HEK293 (cell line): ENCODE results near the gene TTLL11.

Experiments
- CTCF ChIA-PET: fragments of 350-600 bp; formaldehyde crosslinking; extraction: SDS; loops from one replicate; lab custom pipeline; 2021; ENCODE audit warnings: antibody characterized with exemption; lab: Yijun Ruan, JAX
- POLR2A ChIA-PET: fragments of 300-600 bp; formaldehyde crosslinking; extraction: SDS; loops from one replicate; lab custom pipeline; 2020; ENCODE audit warnings: antibody characterized with exemption, inconsistent platforms; lab: Yijun Ruan, JAX
- H3K27ac ChIP-seq: fragments of 200-500 bp; sonication (Bioruptor generic); 2 replicates; pipeline ENCODE4 v1.5.1; 2014; ENCODE audit warnings: low read depth, low read length, control low read depth, inconsistent platforms; ENCODE audit errors: extremely low read depth
- H3K36me3 ChIP-seq, 2 experiments: fragments of 200-500 bp in 1 of 2; sonication (Bioruptor generic) in 1 of 2; 1 replicate in 1 of 2; 2 replicates in 1 of 2; pipeline ENCODE4 v1.5.1; 2014 to 2017; ENCODE audit warnings: inconsistent platforms in 2 of 2, low read length in 2 of 2; ENCODE audit not compliant: control insufficient read depth in 2 of 2, insufficient read depth in 1 of 2
- H3K4me1 ChIP-seq: fragments of 200-500 bp; sonication (Bioruptor generic); 2 replicates; pipeline ENCODE4 v1.5.1; 2014; ENCODE audit warnings: mild to moderate bottlenecking, low read length, inconsistent platforms; ENCODE audit not compliant: control insufficient read depth, insufficient read depth
- H3K4me3 ChIP-seq: 2 replicates; pipeline ENCODE4 v1.5.1; 2011; ENCODE audit warnings: low read depth, mild to moderate bottlenecking, control low read depth, low read length, moderate library complexity
- H3K9me3 ChIP-seq: fragments of 200-500 bp; sonication (Bioruptor generic); 2 replicates; pipeline ENCODE4 v1.5.1; 2014; ENCODE audit warnings: low read depth, low read length, inconsistent platforms; ENCODE audit not compliant: control insufficient read depth, insufficient read depth
- BCL11B ChIP-seq: fragments of 450-650 bp; formaldehyde crosslinking; IDR thresholded peaks from 2 replicates; pipeline ENCODE4 v1.5.1; 2016; ENCODE audit warnings: low read depth, missing biosample characterization, missing genetic modification characterization
- KLF9 ChIP-seq: fragments of 450-650 bp; formaldehyde crosslinking; IDR thresholded peaks from 2 replicates; pipeline ENCODE4 v1.5.1; 2016; ENCODE audit warnings: missing biosample characterization, missing genetic modification characterization, low read depth
- MEIS1 ChIP-seq: sonication (generic); formaldehyde crosslinking; IDR thresholded peaks from 2 replicates; pipeline ENCODE4 v1.8.1; 2022; ENCODE audit warnings: missing genetic modification reagents, mild to moderate bottlenecking, borderline replicate concordance
- SETDB1 ChIP-seq: IDR thresholded peaks from one replicate; pipeline ENCODE4 v1.6.1; 2017; ENCODE audit warnings: mild to moderate bottlenecking, low read length, moderate library complexity, mixed read lengths; ENCODE audit not compliant: insufficient read length
- WT1 ChIP-seq: fragments of 450-650 bp; formaldehyde crosslinking; IDR thresholded peaks from 2 replicates; pipeline ENCODE4 v1.5.1; 2016; ENCODE audit warnings: missing biosample characterization, missing genetic modification characterization
- ZNF146 ChIP-seq: fragments of 450-650 bp; formaldehyde crosslinking; IDR thresholded peaks from 2 replicates; pipeline ENCODE4 v1.5.1; 2016; ENCODE audit warnings: missing biosample characterization, missing genetic modification characterization
- ZNF174 ChIP-seq: fragments of 450-650 bp; formaldehyde crosslinking; IDR thresholded peaks from 2 replicates; pipeline ENCODE4 v1.5.0; 2017; ENCODE audit warnings: missing biosample characterization, mild to moderate bottlenecking, missing genetic modification characterization
- ZNF223 ChIP-seq: fragments of 450-650 bp; formaldehyde crosslinking; IDR thresholded peaks from 2 replicates; pipeline ENCODE4 v1.5.1; 2016; ENCODE audit warnings: missing biosample characterization, missing genetic modification characterization
- ZNF426 ChIP-seq: fragments of 450-650 bp; formaldehyde crosslinking; IDR thresholded peaks from 2 replicates; pipeline ENCODE4 v1.5.1; 2017; ENCODE audit warnings: missing biosample characterization, missing genetic modification characterization, mild to moderate bottlenecking, inconsistent platforms, moderate library complexity
- ZNF514 ChIP-seq: fragments of 450-650 bp; formaldehyde crosslinking; IDR thresholded peaks from 2 replicates; pipeline ENCODE4 v1.5.1; 2016; ENCODE audit warnings: missing biosample characterization, missing genetic modification characterization
- ZNF544 ChIP-seq: fragments of 450-650 bp; formaldehyde crosslinking; IDR thresholded peaks from 2 replicates; pipeline ENCODE4 v1.5.0; 2017; ENCODE audit warnings: missing biosample characterization, missing genetic modification characterization
- ZNF558 ChIP-seq: fragments of 450-650 bp; formaldehyde crosslinking; IDR thresholded peaks from 2 replicates; pipeline ENCODE4 v1.5.1; 2016; ENCODE audit warnings: missing biosample characterization, missing genetic modification characterization
- ZNF658 ChIP-seq: fragments of 450-650 bp; formaldehyde crosslinking; IDR thresholded peaks from 2 replicates; pipeline ENCODE4; 2016; ENCODE audit warnings: missing biosample characterization, missing genetic modification characterization
- ZNF768 ChIP-seq: fragments of 450-650 bp; formaldehyde crosslinking; IDR thresholded peaks from 2 replicates; pipeline ENCODE4 v1.5.1; 2018; ENCODE audit warnings: missing biosample characterization, mild to moderate bottlenecking, missing genetic modification characterization
- ZNF776 ChIP-seq: fragments of 450-650 bp; formaldehyde crosslinking; IDR thresholded peaks from 2 replicates; pipeline ENCODE4 v1.5.0; 2017; ENCODE audit warnings: missing biosample characterization, missing genetic modification characterization, borderline replicate concordance
- TF ChIP-seq, protein P1 (sequence below): fragments of 450-650 bp; formaldehyde crosslinking; IDR thresholded peaks from 2 replicates; pipeline ENCODE4 v1.5.1; 2016; ENCODE audit warnings: missing biosample characterization, missing genetic modification characterization
- TF ChIP-seq, protein P2 (sequence below): fragments of 450-650 bp; formaldehyde crosslinking; IDR thresholded peaks from 2 replicates; pipeline ENCODE4 v1.5.1; 2016; ENCODE audit warnings: missing biosample characterization, missing genetic modification characterization
- TF ChIP-seq, protein P3 (sequence below): fragments of 450-650 bp; formaldehyde crosslinking; IDR thresholded peaks from 2 replicates; pipeline ENCODE4 v1.5.1; 2016; ENCODE audit warnings: missing biosample characterization, missing genetic modification characterization, borderline replicate concordance
- TF ChIP-seq, protein P4 (sequence below): fragments of 450-650 bp; formaldehyde crosslinking; IDR thresholded peaks from 2 replicates; pipeline ENCODE4 v1.5.1; 2016; ENCODE audit warnings: missing biosample characterization, missing genetic modification characterization
- TF ChIP-seq, protein P5 (sequence below): fragments of 450-650 bp; formaldehyde crosslinking; IDR thresholded peaks from 2 replicates; pipeline ENCODE4 v1.5.1; 2016; ENCODE audit warnings: missing biosample characterization, missing genetic modification characterization, borderline replicate concordance

TTLL11 gene

DNA sequence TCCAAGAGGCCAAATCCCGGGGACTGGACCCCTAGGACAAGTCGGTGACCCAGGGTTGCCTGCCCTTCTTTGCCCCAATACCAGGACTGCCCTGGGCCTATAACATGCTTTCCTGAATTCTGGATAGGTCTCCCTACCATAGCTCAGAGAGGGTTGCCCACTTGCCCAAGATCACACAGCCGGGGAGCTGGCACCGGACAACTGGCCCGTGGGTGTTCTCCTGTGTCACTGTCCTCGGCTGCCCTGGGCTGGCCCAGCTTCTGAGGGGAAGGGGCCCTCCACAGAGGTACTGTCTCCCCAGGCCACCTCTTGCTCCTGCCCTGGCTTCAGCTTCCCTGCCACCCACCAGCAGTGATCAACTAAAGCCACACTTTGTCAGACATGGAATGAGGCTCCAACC, 28.8 kb upstream of the TTLL11 start:
- Histone ChIP-seq H3K36me3 (no peaks in the 10 kb centered on the region), H3K4me1 (no peaks in the 10 kb centered on the region), H3K9me3 (no peaks in the 10 kb centered on the region), H3K27ac (no peak overlapping the region), H3K4me3 (no peak overlapping the region)
- ChIA-PET POLR2A (interaction anchor here (1.4 kb wide), 1 partner anchor 22 kb away, joined by 3 read pairs; no protein-coding TSS in a partner anchor), CTCF (interaction anchor here (0.5 to 12.1 kb wide), 19 partner anchors 8 to 688 kb away, joined by 3 to 473 read pairs (median 6); partner anchors contain the start of gene TTLL11)
- TF ChIP-seq KLF9 (tag by site-specific recombination) (no peak), WT1 (no peak), ZNF558 (tag by site-specific recombination) (no peak), SETDB1 (no peak), ZNF768 (tag by site-specific recombination) (no peak), ZNF776 (tag by site-specific recombination) (no peak), ZNF174 (tag by site-specific recombination) (no peak), MEIS1 (CRISPR knock-in tag) (no peak), ZNF514 (no peak), ZNF658 (tag by site-specific recombination) (no peak), ZNF426 (tag by site-specific recombination) (no peak), ZNF544 (tag by site-specific recombination) (no peak), ZNF223 (tag by site-specific recombination) (no peak), ZNF146 (tag by site-specific recombination) (no peak), BCL11B (tag by site-specific recombination) (no peak)
- TF ChIP-seq, protein P1, sequence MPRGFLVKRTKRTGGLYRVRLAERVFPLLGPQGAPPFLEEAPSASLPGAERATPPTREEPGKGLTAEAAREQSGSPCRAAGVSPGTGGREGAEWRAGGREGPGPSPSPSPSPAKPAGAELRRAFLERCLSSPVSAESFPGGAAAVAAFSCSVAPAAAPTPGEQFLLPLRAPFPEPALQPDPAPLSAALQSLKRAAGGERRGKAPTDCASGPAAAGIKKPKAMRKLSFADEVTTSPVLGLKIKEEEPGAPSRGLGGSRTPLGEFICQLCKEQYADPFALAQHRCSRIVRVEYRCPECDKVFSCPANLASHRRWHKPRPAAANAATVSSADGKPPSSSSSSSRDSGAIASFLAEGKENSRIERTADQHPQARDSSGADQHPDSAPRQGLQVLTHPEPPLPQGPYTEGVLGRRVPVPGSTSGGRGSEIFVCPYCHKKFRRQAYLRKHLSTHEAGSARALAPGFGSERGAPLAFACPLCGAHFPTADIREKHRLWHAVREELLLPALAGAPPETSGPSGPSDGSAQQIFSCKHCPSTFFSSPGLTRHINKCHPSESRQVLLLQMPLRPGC = no peak
- TF ChIP-seq, protein P2, sequence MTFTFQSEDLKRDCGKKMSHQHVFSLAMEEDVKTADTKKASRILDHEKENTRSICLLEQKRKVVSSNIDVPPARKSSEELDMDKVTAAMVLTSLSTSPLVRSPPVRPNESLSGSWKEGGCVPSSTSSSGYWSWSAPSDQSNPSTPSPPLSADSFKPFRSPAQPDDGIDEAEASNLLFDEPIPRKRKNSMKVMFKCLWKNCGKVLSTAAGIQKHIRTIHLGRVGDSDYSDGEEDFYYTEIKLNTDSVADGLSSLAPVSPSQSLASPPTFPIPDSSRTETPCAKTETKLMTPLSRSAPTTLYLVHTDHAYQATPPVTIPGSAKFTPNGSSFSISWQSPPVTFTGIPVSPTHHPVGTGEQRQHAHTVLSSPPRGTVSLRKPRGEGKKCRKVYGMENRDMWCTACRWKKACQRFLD (tag by site-specific recombination) = no peak
- TF ChIP-seq, protein P3, sequence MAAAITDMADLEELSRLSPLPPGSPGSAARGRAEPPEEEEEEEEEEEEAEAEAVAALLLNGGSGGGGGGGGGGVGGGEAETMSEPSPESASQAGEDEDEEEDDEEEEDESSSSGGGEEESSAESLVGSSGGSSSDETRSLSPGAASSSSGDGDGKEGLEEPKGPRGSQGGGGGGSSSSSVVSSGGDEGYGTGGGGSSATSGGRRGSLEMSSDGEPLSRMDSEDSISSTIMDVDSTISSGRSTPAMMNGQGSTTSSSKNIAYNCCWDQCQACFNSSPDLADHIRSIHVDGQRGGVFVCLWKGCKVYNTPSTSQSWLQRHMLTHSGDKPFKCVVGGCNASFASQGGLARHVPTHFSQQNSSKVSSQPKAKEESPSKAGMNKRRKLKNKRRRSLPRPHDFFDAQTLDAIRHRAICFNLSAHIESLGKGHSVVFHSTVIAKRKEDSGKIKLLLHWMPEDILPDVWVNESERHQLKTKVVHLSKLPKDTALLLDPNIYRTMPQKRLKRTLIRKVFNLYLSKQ (tag by site-specific recombination) = no peak
- TF ChIP-seq, protein P4, sequence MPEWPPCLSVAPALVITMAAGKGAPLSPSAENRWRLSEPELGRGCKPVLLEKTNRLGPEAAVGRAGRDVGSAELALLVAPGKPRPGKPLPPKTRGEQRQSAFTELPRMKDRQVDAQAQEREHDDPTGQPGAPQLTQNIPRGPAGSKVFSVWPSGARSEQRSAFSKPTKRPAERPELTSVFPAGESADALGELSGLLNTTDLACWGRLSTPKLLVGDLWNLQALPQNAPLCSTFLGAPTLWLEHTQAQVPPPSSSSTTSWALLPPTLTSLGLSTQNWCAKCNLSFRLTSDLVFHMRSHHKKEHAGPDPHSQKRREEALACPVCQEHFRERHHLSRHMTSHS (tag by site-specific recombination) = no peak
- TF ChIP-seq, protein P5, sequence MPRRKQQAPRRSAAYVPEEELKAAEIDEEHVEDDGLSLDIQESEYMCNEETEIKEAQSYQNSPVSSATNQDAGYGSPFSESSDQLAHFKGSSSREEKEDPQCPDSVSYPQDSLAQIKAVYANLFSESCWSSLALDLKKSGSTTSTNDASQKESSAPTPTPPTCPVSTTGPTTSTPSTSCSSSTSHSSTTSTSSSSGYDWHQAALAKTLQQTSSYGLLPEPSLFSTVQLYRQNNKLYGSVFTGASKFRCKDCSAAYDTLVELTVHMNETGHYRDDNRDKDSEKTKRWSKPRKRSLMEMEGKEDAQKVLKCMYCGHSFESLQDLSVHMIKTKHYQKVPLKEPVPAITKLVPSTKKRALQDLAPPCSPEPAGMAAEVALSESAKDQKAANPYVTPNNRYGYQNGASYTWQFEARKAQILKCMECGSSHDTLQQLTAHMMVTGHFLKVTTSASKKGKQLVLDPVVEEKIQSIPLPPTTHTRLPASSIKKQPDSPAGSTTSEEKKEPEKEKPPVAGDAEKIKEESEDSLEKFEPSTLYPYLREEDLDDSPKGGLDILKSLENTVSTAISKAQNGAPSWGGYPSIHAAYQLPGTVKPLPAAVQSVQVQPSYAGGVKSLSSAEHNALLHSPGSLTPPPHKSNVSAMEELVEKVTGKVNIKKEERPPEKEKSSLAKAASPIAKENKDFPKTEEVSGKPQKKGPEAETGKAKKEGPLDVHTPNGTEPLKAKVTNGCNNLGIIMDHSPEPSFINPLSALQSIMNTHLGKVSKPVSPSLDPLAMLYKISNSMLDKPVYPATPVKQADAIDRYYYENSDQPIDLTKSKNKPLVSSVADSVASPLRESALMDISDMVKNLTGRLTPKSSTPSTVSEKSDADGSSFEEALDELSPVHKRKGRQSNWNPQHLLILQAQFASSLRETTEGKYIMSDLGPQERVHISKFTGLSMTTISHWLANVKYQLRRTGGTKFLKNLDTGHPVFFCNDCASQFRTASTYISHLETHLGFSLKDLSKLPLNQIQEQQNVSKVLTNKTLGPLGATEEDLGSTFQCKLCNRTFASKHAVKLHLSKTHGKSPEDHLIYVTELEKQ (tag by site-specific recombination) = no peak
